Activated CD8-positive, alpha-beta memory T cell treated with anti-CD3 and anti-CD28 coated beads, Interleukin-2, amount 10 ng/mL, durations not matched to agents 7 days and 5 days (primary cell): ENCODE data around the gene DPM3. TPM values are rescaled to one million over a fixed set of nuclear protein-coding genes. Genes with fewer than 3 reads are reported as not detected.
"Not testable (repeated sequence)": the region's sequence is repeated elsewhere in the genome, so short reads cannot be mapped to it uniquely, and the experiment has no call there.

Experiments used
- ATAC-seq: fragments of 150-1000 bp; cut with Tn5 transposase; one replicate; pipeline ENCODE4 v1.10.0; 2021; ENCODE audit warnings: moderate library complexity
- CTCF ChIA-PET: fragments of 350-600 bp; sonication (Branson Sonifier 250); formaldehyde crosslinking; loops from one replicate; lab custom pipeline; 2021; ENCODE audit warnings: antibody characterized with exemption; lab: Charles Lee
- DNase-seq: peaks from one replicate; pipeline ENCODE4 v3.0.0-alpha.2; 2020
- H3K27ac Mint-ChIP-seq: one replicate; pipeline ENCODE4 v1.8.0; 2021; ENCODE audit warnings: mild to moderate bottlenecking, mixed read lengths
- H3K27me3 Mint-ChIP-seq: one replicate; pipeline ENCODE4 v1.8.0; 2021; ENCODE audit warnings: mixed read lengths
- H3K36me3 Mint-ChIP-seq: one replicate; pipeline ENCODE4 v1.8.0; 2021; ENCODE audit warnings: mild to moderate bottlenecking, mixed read lengths
- H3K4me1 Mint-ChIP-seq: one replicate; pipeline ENCODE4 v1.8.0; 2021; ENCODE audit warnings: mixed read lengths
- H3K4me3 Mint-ChIP-seq: one replicate; pipeline ENCODE4 v1.8.0; 2021; ENCODE audit warnings: mild to moderate bottlenecking, moderate library complexity, mixed read lengths
- H3K9me3 Mint-ChIP-seq: one replicate; pipeline ENCODE4 v1.8.0; 2022; ENCODE audit warnings: low read depth, mixed read lengths
- total RNA-seq, 2 experiments: library from RNA; stranded (reverse); gene quantifications; one replicate each; pipeline ENCODE4 v1.2.3, GENCODE V29; 2021

The DPM3 gene
- total RNA-seq, result 10 to 100 TPM; 54.2 to 57.0 TPM

DNA sequence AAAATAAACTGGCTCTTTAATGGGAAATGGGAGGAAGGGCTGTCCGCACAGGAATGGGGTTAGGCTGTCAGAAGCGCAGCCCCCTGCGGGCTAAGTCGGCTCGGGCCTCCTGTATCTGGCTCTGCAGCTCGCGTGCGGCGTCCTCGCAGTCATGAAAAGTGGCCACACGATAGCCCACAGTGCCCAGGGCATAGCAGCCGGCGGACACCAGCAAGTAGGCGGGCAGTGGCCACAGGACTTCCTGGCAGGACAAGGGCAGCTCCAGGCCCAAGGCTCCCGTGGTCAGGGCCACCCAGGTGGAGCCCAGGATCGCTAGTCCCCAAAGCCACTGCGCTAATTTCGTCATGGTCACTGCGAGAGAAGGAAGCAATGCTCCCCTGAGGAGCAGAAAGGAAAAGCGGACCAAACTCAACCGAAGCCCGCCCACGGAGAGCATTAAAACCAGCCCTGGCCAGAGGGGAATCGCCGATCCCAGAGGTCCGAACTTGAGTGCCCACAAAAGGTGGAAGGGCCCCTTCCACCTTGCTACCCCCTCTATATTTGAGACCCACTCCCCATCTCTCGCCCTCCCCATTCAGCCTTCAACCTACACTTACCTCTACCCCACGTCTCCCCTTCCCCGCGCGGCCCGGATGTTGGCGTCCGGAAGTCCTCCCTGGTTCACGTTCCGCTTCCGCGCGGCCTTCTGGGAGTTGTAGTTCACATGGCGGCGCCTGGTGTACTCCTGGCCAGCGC lies at the start of gene DPM3:
DPM3 (minus strand) TSS at position 637 of the 735 bp plus-strand sequence; CDS start at position 346, 291 bp downstream.
- Mint-ChIP-seq H3K4me3 (peak within 1 kb of the TSS; percentile 100), H3K9me3 (no peaks in the 10 kb centered on the region), H3K4me1 (peaks cover 33% of the 10 kb centered on the region), H3K36me3 (peaks cover 14% of the 10 kb centered on the region), H3K27me3 (peaks cover 6% of the 10 kb centered on the region), H3K27ac (peak within 1 kb of the TSS; percentile 95)
- CTCF ChIA-PET, result interaction anchor here (0.7 to 1.7 kb wide), 8 partner anchors 14 to 79 kb away, joined by 3 to 7 read pairs (median 4); partner anchors contain the start of genes KRTCAP2 and TRIM46
- DNase-seq (peak; percentile 94), ATAC-seq (peak; percentile 80)

DNA sequence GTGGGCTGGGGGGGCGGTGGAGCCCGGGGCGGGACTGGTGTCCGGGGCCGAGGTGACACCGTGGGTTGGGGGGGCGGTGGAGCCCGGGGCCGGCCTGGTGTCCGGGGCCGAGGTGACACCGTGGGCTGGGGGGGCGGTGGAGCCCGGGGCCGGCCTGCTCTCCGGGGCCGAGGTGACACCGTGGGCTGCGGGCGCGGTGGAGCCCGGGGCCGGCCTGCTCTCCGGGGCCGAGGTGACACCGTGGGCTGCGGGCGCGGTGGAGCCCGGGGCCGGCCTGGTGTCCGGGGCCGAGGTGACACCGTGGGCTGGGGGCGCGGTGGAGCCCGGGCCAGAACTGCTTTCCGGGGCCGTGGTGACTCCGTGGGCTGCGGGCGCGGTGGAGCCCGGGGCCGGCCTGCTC lies 49.6 kb upstream of the DPM3 start:
- ATAC-seq, H3K4me3 Mint-ChIP-seq, H3K9me3 Mint-ChIP-seq, H3K27me3 Mint-ChIP-seq, CTCF ChIA-PET, H3K36me3 Mint-ChIP-seq, H3K27ac Mint-ChIP-seq, DNase-seq: not testable (repeated sequence)
- peaks cover 34% of the 10 kb centered on the region for H3K4me1 Mint-ChIP-seq

DNA sequence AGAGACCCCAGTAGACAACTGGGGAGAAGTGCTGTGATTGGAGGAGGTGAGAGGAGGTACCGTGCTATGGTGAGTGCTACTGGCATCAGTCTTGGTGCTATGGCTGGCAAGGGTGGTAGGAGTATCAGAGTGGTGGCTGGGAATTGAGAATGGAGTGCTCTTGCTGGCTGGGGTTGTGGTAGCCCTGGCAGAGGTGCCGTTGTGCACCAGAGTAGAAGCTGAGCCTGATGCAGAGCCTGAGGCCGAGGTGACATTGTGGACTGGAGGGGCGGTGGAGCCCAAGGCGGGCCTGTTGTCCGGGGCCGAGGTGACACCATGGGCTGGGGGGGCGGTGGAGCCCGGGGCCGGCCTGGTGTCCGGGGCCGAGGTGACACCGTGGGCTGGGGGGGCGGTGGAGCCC lies 47.9 kb upstream of the DPM3 start:
- DNase-seq (no peak), ATAC-seq (no peak)
- Mint-ChIP-seq H3K9me3 (no peaks in the 10 kb centered on the region), H3K27ac (peak overlapping the region; percentile 73), H3K4me1 (peaks cover 21% of the 10 kb centered on the region), H3K36me3 (peaks cover 2% of the 10 kb centered on the region), H3K27me3 (no peaks in the 10 kb centered on the region), H3K4me3 (no peak overlapping the region)
- CTCF ChIA-PET, result interaction anchor here (0.8 to 1.2 kb wide), 2 partner anchors 12 to 16 kb away, joined by 3 to 4 read pairs; partner anchors contain the start of gene KRTCAP2

- no peaks in the 10 kb centered on the region for H3K9me3 Mint-ChIP-seq
- H3K27ac Mint-ChIP-seq, result no peak overlapping the region
- no peak overlapping the region for H3K4me3 Mint-ChIP-seq
- H3K27me3 Mint-ChIP-seq, result no peaks in the 10 kb centered on the region
- CTCF ChIA-PET, result interaction anchor here (0.8 to 1.2 kb wide), 2 partner anchors 12 to 15 kb away, joined by 3 to 4 read pairs; partner anchors contain the start of gene KRTCAP2
- H3K36me3 Mint-ChIP-seq, result peaks cover 3% of the 10 kb centered on the region
- DNase-seq (no peak), ATAC-seq (no peak)
- peaks cover 15% of the 10 kb centered on the region for H3K4me1 Mint-ChIP-seq
These were observed 47.1 kb upstream of the DPM3 start for GRCh38 chr1:155187456-155187891.

- H3K36me3 Mint-ChIP-seq, result peaks cover 3% of the 10 kb centered on the region
- CTCF ChIA-PET, result interaction anchor here (1.5 kb wide), 1 partner anchor 14 kb away, joined by 6 read pairs; the partner anchor contains the start of gene KRTCAP2
- peaks cover 10% of the 10 kb centered on the region for H3K4me1 Mint-ChIP-seq
- DNase-seq (no peak), ATAC-seq (no peak)
- no peak overlapping the region for H3K27ac Mint-ChIP-seq
- no peaks in the 10 kb centered on the region for H3K27me3 Mint-ChIP-seq
- no peak overlapping the region for H3K4me3 Mint-ChIP-seq
- H3K9me3 Mint-ChIP-seq, result no peaks in the 10 kb centered on the region
These were observed 46.6 kb upstream of the DPM3 start for GRCh38 chr1:155186794-155187455.

DNA sequence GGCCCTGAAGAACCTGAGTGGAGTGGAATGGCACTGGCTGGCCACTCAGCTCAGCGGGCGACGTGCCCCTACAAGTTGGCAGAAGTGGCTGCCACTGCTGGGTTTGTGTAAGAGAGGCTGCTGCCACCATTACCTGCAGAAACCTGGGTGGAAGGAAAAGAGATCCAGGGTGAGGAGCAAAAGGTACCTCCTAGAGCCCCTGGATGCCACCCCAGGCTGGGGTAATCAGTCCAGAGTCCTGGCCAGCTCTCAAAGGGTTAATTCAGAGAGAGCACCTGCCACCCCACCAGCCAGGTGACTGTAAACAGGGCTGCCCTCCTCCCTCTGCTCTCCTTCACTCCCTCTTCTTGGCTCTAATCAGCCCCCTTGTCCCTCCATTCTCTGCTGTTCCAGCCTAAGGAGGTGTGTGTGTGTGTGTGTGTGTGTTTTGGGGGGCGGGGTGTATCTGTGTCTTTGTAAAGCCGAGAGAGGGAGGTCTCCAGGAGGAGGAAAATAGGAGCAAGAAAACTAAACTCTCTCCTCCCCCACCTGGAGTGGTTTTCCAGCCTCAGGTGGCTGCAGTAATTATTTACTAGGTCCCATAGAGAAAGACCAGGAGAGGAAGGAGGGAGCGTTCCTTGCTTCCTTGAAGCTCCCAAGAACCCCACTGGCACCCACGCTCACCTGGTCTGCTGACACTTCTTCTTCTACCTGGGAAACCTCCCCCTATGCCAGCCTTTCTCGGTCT lies 45.9 kb upstream of the DPM3 start:
- no peak overlapping the region for H3K27ac Mint-ChIP-seq
- H3K27me3 Mint-ChIP-seq, result no peaks in the 10 kb centered on the region
- no peak for DNase-seq
- ATAC-seq, result no peak
- H3K36me3 Mint-ChIP-seq, result peaks cover 4% of the 10 kb centered on the region
- H3K4me1 Mint-ChIP-seq, result peaks cover 10% of the 10 kb centered on the region
- H3K4me3 Mint-ChIP-seq, result no peak overlapping the region
- H3K9me3 Mint-ChIP-seq, result no peaks in the 10 kb centered on the region
- CTCF ChIA-PET, result interaction anchor here (1.5 to 2.9 kb wide), 3 partner anchors 8 to 14 kb away, joined by 6 to 16 read pairs (median 11); partner anchors contain the start of gene KRTCAP2

- Mint-ChIP-seq H3K27ac (peak overlapping the region; percentile 10), H3K9me3 (no peaks in the 10 kb centered on the region), H3K4me3 (no peak overlapping the region), H3K36me3 (peaks cover 5% of the 10 kb centered on the region), H3K27me3 (no peaks in the 10 kb centered on the region), H3K4me1 (peaks cover 11% of the 10 kb centered on the region)
- ATAC-seq (no peak), DNase-seq (no peak)
- CTCF ChIA-PET, result interaction anchor here (1.1 to 2.9 kb wide), 4 partner anchors 8 to 13 kb away, joined by 3 to 16 read pairs (median 8); partner anchors contain the start of gene KRTCAP2
These were observed 45.4 kb upstream of the DPM3 start for GRCh38 chr1:155185783-155186066.

DNA sequence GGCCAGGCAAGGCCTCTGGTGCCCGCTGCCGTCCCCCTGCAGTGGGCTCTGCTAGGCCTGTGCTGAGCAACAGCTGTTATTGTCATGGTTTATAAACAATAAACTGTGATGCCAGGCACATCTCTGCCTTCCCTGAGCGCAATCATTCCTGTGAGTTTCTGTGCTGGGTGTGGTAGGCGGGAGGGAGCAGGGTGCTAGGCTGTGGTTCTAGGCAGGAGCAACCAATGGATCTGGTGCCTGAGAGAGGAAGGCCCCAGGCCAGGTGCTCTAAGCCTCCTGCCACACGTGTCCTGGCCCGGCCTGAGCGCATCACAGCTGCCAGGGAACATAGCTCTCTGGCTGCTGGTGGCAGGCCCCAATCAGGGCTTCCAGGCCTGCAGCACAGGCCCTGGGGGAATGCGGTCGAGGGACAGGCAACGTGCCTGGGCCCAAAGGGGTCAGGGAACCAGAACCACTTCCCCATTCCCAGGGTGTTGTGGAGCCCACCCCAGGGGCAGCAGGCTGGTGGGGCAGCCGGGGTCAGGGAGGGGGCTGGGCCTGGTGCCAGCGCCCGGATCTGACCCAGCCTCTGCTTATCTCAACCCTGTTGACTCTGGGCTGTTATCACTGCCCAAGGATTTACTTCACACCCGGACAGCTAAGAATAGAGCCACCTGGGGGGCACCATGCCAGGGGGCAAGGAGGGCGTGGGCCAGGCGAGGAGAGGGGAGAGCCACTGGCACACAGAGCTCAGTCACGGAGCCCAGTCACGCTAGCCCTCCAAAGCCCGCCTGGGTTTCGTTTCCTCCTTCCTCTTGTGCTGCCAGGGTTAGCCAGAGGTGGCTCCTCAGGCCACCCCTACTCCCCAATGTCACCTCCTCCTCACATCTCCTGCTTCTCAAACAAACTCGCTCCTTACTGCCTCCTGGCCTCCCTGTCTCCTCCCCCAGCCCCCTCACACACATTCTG lies 44.8 kb upstream of the DPM3 start:
- peaks cover 5% of the 10 kb centered on the region for H3K36me3 Mint-ChIP-seq
- ATAC-seq (peak; percentile 54), DNase-seq (no peak)
- no peaks in the 10 kb centered on the region for H3K27me3 Mint-ChIP-seq
- H3K9me3 Mint-ChIP-seq, result no peaks in the 10 kb centered on the region
- peak overlapping the region; percentile 10 for H3K27ac Mint-ChIP-seq
- peaks cover 11% of the 10 kb centered on the region for H3K4me1 Mint-ChIP-seq
- no peak overlapping the region for H3K4me3 Mint-ChIP-seq
- CTCF ChIA-PET, result interaction anchor here (1.1 to 2.9 kb wide), 5 partner anchors 8 to 12 kb away, joined by 3 to 16 read pairs (median 6); partner anchors contain the start of gene KRTCAP2

DNA sequence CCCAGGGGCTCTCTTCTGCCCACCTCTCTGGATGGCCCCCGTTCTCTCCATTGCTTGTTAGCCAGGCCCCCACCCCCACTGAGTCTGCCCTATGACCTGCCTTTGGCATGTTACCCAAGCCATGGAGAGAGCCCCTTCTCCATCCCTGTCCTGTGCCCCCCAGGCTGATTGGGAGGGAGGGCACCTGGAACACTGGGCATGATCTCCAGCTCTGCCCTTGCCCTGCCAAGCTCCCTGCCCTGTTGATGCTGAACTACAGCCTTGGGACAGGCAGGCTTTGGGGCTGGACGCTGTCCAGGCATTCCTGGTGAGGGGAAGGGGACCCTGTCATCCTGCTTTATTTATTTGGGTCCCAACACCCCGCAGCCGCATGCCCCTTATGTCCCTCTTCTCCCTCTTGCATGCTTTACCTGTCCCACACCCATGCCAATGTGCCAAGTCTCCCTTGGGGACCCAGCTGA lies 44.0 kb upstream of the DPM3 start:
- Mint-ChIP-seq H3K4me3 (no peak overlapping the region), H3K4me1 (peaks cover 11% of the 10 kb centered on the region), H3K27me3 (no peaks in the 10 kb centered on the region), H3K27ac (no peak overlapping the region), H3K9me3 (no peaks in the 10 kb centered on the region), H3K36me3 (peaks cover 7% of the 10 kb centered on the region)
- CTCF ChIA-PET, result interaction anchor here (1.4 to 2.9 kb wide), 3 partner anchors 9 to 12 kb away, joined by 4 to 16 read pairs (median 11); partner anchors contain the start of gene KRTCAP2
- ATAC-seq (no peak), DNase-seq (no peak)

GRCh38 chr1:155183775-155184221 lies 43.5 kb upstream of the DPM3 start:
- Mint-ChIP-seq H3K27ac (no peak overlapping the region), H3K4me3 (no peak overlapping the region), H3K9me3 (no peaks in the 10 kb centered on the region), H3K27me3 (no peaks in the 10 kb centered on the region), H3K36me3 (peaks cover 12% of the 10 kb centered on the region), H3K4me1 (peaks cover 11% of the 10 kb centered on the region)
- ATAC-seq, result no peak
- DNase-seq, result no peak
- CTCF ChIA-PET, result interaction anchor here (1.4 to 2.9 kb wide), 3 partner anchors 9 to 11 kb away, joined by 4 to 16 read pairs (median 11); partner anchors contain the start of gene KRTCAP2

- Mint-ChIP-seq H3K36me3 (peaks cover 18% of the 10 kb centered on the region), H3K27me3 (no peaks in the 10 kb centered on the region), H3K4me3 (no peak overlapping the region), H3K4me1 (peaks cover 10% of the 10 kb centered on the region), H3K9me3 (no peaks in the 10 kb centered on the region), H3K27ac (no peak overlapping the region)
- CTCF ChIA-PET, result no interaction called here
- ATAC-seq (no peak), DNase-seq (no peak)
These were observed 41.8 kb upstream of the DPM3 start for GRCh38 chr1:155182052-155182550.
